ENCODE results near the gene DPT. TPM values are rescaled to one million over a fixed set of nuclear protein-coding genes. Genes with fewer than 3 reads are reported as not detected.

DPT gene
- polyA plus RNA-seq, 3 donors, result not detected

DNA sequence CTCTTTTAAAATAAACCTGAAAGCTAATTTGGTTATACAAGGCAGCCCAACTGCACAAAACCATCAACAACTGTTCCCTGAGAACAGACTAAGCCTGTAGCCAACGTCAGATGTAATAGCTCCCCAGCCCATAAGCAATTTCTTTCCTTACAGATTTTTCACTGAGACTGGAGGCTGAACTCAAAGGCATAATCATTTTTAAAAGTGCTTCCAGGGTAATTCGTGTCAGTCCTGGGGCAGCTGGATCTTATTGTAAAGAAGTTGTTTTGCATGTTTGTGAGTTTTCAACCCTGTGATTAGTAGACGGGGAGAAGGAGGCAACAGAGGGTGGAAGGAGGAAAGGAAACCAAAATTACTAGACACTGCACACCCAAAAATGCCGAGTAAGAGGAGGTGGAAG lies 3.2 kb downstream of the DPT start:
- no peaks in the 10 kb centered on the region for H3K4me1 ChIP-seq (ENCODE audit: control insufficient read depth in 1 of 2, insufficient read depth in 2 of 2, low read length in 2 of 2)
- no peak overlapping the region for H3K27ac Mint-ChIP-seq
- peaks cover 0 to 4% (median 0%) of the 10 kb centered on the region in 7 donors for H3K9me3 Mint-ChIP-seq
- H3K9ac ChIP-seq (ENCODE audit: insufficient read depth, low read length, poor library complexity, severe bottlenecking), result no peak overlapping the region
- WGBS (ENCODE audit: insufficient coverage), result 88% methylated on average over 1 of the region's 4 CpGs
- no peak overlapping the region for H3K27ac ChIP-seq (ENCODE audit: low read depth in 1 of 2, low read length in 2 of 2)
- H3K27me3 Mint-ChIP-seq (ENCODE audit: low read depth in 3 of 3), result no peaks in the 10 kb centered on the region
- TF ChIP-seq, protein P1, sequence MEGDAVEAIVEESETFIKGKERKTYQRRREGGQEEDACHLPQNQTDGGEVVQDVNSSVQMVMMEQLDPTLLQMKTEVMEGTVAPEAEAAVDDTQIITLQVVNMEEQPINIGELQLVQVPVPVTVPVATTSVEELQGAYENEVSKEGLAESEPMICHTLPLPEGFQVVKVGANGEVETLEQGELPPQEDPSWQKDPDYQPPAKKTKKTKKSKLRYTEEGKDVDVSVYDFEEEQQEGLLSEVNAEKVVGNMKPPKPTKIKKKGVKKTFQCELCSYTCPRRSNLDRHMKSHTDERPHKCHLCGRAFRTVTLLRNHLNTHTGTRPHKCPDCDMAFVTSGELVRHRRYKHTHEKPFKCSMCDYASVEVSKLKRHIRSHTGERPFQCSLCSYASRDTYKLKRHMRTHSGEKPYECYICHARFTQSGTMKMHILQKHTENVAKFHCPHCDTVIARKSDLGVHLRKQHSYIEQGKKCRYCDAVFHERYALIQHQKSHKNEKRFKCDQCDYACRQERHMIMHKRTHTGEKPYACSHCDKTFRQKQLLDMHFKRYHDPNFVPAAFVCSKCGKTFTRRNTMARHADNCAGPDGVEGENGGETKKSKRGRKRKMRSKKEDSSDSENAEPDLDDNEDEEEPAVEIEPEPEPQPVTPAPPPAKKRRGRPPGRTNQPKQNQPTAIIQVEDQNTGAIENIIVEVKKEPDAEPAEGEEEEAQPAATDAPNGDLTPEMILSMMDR (IDR thresholded peaks at IDR 0.05), result no peak
- H3K4me1 Mint-ChIP-seq, result no peaks in the 10 kb centered on the region
- H3K36me3 ChIP-seq (replicated peaks in 1 of 2; ENCODE audit: control insufficient read depth in 1 of 2, insufficient read depth in 2 of 2, low read length in 2 of 2), result no peaks in the 10 kb centered on the region
- no peaks in the 10 kb centered on the region for H3K36me3 Mint-ChIP-seq
- H3K4me3 Mint-ChIP-seq, result no peak overlapping the region
- no peaks in the 10 kb centered on the region for H3K79me2 ChIP-seq (ENCODE audit: insufficient read depth, low read length)
- H3K9me3 ChIP-seq (replicated peaks in 1 of 2; ENCODE audit: control insufficient read depth in 1 of 2, insufficient read depth in 1 of 2, low read length in 2 of 2), result no peaks in the 10 kb centered on the region
- no peak overlapping the region for H3K4me2 ChIP-seq (replicated peaks; ENCODE audit: extremely low read depth, low read length, poor library complexity, severe bottlenecking)
- no peaks in the 10 kb centered on the region for H3K27me3 ChIP-seq (ENCODE audit: control insufficient read depth in 2 of 2, insufficient read depth in 2 of 2, low read length in 2 of 2)
- H2AFZ ChIP-seq (ENCODE audit: insufficient read depth, low read depth, low read length, poor library complexity, severe bottlenecking), result no peak overlapping the region
- intact Hi-C loops (cut with micrococcal nuclease), result no loop called here
- no peaks in the 10 kb centered on the region for H4K20me1 ChIP-seq (ENCODE audit: insufficient read depth, low read length)
- DNase-seq, result no peak
- H3K4me3 ChIP-seq (replicated peaks in 1 of 3; ENCODE audit: low read depth in 2 of 3, low read length in 3 of 3), result no peak overlapping the region

DNA sequence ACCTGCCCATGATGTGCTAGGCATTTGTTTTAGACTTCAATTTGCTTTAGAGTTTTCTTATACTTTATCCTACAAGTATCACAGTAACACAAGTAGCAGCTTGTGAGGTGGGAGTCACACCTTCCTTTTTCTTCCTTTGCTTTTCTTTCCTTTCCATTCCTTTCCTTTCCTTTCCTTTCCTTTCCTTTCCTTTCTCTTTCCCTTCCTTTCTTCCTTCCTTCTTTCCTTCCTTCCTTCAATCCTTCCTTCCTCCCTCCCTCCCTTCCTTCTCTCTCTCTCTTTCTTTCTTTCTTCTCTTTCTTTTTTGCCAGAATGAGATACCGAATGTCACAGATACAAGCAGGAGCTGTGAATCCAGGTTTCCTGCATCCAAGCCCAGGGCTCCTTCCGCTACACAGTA lies 3.9 kb downstream of the DPT start:
- WGBS (ENCODE audit: insufficient coverage), result 100% methylated on average over 2 of the region's 2 CpGs
- H3K4me1 Mint-ChIP-seq, result no peaks in the 10 kb centered on the region
- Histone ChIP-seq H3K4me1 (ENCODE audit: control insufficient read depth in 1 of 2, insufficient read depth in 2 of 2, low read length in 2 of 2) (no peaks in the 10 kb centered on the region), H3K4me2 (replicated peaks; ENCODE audit: extremely low read depth, low read length, poor library complexity, severe bottlenecking) (no peak overlapping the region), H3K27me3 (ENCODE audit: control insufficient read depth in 2 of 2, insufficient read depth in 2 of 2, low read length in 2 of 2) (no peaks in the 10 kb centered on the region), H3K79me2 (ENCODE audit: insufficient read depth, low read length) (no peaks in the 10 kb centered on the region), H3K27ac (ENCODE audit: low read depth in 1 of 2, low read length in 2 of 2) (no peak overlapping the region), H3K36me3 (replicated peaks in 1 of 2; ENCODE audit: control insufficient read depth in 1 of 2, insufficient read depth in 2 of 2, low read length in 2 of 2) (no peaks in the 10 kb centered on the region), H3K9me3 (replicated peaks in 1 of 2; ENCODE audit: control insufficient read depth in 1 of 2, insufficient read depth in 1 of 2, low read length in 2 of 2) (no peaks in the 10 kb centered on the region), H3K4me3 (replicated peaks in 1 of 3; ENCODE audit: low read depth in 2 of 3, low read length in 3 of 3) (no peak overlapping the region), H4K20me1 (ENCODE audit: insufficient read depth, low read length) (no peaks in the 10 kb centered on the region), H3K9ac (ENCODE audit: insufficient read depth, low read length, poor library complexity, severe bottlenecking) (no peak overlapping the region), H2AFZ (ENCODE audit: insufficient read depth, low read depth, low read length, poor library complexity, severe bottlenecking) (no peak overlapping the region)
- no peak overlapping the region for H3K27ac Mint-ChIP-seq
- H3K9me3 Mint-ChIP-seq, result peaks cover 0 to 7% (median 0%) of the 10 kb centered on the region in 7 donors
- H3K36me3 Mint-ChIP-seq, result no peaks in the 10 kb centered on the region
- DNase-seq, result no peak
- intact Hi-C loops (cut with micrococcal nuclease), result no loop called here
- H3K4me3 Mint-ChIP-seq, result no peak overlapping the region
- TF ChIP-seq, protein P1 (IDR thresholded peaks at IDR 0.05), result no peak
- H3K27me3 Mint-ChIP-seq (ENCODE audit: low read depth in 3 of 3), result no peaks in the 10 kb centered on the region

Measured in CD14-positive monocyte (primary cell).